Lower lobe of right lung (tissue), 2 donors: ENCODE results near the gene ATXN7L2. TPM values are rescaled to one million over a fixed set of nuclear protein-coding genes. Genes with fewer than 3 reads are reported as not detected.
"Not testable (repeated sequence)": the region's sequence is repeated elsewhere in the genome, so short reads cannot be mapped to it uniquely, and the experiment has no call there.

ENCODE experiments used
- ATAC-seq, 2 donors: fragments of 200-7000 bp; cut with Tn5 transposase; one replicate each; pipeline ENCODE4 v1.9.1; 2020 to 2022; ENCODE audit warnings: mild to moderate bottlenecking in 2 of 2, moderate library complexity in 2 of 2
- DNase-seq: peaks from one replicate; pipeline ENCODE4 v3.0.0-alpha.2; 2020
- H3K27ac ChIP-seq: fragments of 200-600 bp; one replicate; pipeline ENCODE4 v1.8.0; 2022
- H3K27me3 ChIP-seq: fragments of 200-600 bp; one replicate; pipeline ENCODE4 v1.8.0; 2022; ENCODE audit warnings: low read depth
- H3K36me3 ChIP-seq: fragments of 200-600 bp; one replicate; pipeline ENCODE4 v1.8.0; 2022; ENCODE audit warnings: mild to moderate bottlenecking
- H3K4me1 ChIP-seq: fragments of 200-600 bp; one replicate; pipeline ENCODE4 v1.8.0; 2022
- H3K4me3 ChIP-seq: fragments of 200-600 bp; one replicate; pipeline ENCODE4 v1.8.0; 2022; ENCODE audit warnings: mild to moderate bottlenecking
- H3K9me3 ChIP-seq: fragments of 200-600 bp; one replicate; pipeline ENCODE4 v1.8.0; 2022
- CTCF ChIP-seq: fragments of 200-600 bp; IDR thresholded peaks from one replicate; pipeline ENCODE4 v1.8.0; 2022; ENCODE audit warnings: antibody characterized with exemption, mild to moderate bottlenecking
- intact Hi-C: fragments of 100-400 bp; cut with DNase I; formaldehyde crosslinking; loops from one replicate; pipeline ENCODE4 v1.11.0; 2022
- total RNA-seq: library from RNA; stranded (reverse); fragmentation: NEBNext Ultra II Directional; extraction: Animal tissue kit (Norgen Biotek cat#: 25700); gene quantifications from one replicate; pipeline ENCODE4 v1.2.1, GENCODE V29; 2021
- donor health status: DM: no; HTN: yes; CAD: no; lungs with severe emphysema.

Gene ATXN7L2
- total RNA-seq, 1 donor from 2014 or later: 3.8 TPM

DNA sequence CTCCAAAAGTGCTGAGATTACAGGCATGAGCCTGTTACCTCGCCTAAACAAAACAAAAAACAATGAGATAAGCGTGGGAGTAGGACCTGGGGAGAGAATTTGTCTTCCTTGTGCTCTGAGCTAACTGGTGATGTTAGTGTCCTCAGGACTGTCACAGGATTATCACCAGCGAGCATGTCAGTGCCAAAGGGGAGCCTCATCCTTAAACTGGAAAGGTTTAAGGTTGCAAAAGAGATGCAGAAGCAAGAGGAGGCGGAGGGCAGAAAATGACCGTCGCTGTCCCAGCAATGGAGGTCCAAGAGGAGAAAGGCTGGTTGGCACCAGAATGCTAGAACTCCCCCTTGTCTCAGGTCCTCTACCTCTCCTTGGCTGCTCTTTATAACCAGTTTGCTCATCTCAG lies 13.5 kb upstream of the ATXN7L2 start:
- ATAC-seq (no peak), DNase-seq (no peak)
- Histone ChIP-seq H3K36me3 (no peaks in the 10 kb centered on the region), H3K4me3 (no peak overlapping the region), H3K27me3 (peaks cover 58% of the 10 kb centered on the region), H3K27ac (no peak overlapping the region), H3K9me3 (no peaks in the 10 kb centered on the region), H3K4me1 (peaks cover 13% of the 10 kb centered on the region)
- TF ChIP-seq CTCF: no peak
- intact Hi-C loops: no loop called here

DNA sequence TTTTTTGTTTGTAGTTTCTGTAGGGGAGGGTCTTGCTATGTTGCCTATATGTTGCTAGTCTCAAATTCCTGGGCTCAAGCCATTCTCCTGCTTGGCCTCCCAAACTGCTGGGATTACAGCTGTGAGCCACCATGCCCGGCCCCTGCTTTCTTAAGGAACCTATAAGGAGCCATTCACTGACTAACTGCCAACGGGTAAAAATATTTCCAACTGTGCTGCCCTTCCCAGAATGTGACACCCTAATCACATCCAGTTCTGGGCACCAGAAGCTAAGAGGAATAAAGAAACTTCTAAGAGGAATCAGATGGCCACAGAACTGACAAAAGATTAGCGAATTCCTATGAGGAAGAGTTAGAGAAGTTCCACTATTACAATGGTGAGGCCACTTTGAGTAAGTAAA lies 10.9 kb upstream of the ATXN7L2 start:
- Histone ChIP-seq H3K27me3 (peaks cover 35% of the 10 kb centered on the region), H3K4me1 (no peaks in the 10 kb centered on the region), H3K36me3 (no peaks in the 10 kb centered on the region), H3K9me3 (no peaks in the 10 kb centered on the region), H3K4me3 (no peak overlapping the region), H3K27ac (no peak overlapping the region)
- TF ChIP-seq CTCF: no peak
- intact Hi-C loops: no loop called here
- no peak for ATAC-seq
- no peak for DNase-seq

DNA sequence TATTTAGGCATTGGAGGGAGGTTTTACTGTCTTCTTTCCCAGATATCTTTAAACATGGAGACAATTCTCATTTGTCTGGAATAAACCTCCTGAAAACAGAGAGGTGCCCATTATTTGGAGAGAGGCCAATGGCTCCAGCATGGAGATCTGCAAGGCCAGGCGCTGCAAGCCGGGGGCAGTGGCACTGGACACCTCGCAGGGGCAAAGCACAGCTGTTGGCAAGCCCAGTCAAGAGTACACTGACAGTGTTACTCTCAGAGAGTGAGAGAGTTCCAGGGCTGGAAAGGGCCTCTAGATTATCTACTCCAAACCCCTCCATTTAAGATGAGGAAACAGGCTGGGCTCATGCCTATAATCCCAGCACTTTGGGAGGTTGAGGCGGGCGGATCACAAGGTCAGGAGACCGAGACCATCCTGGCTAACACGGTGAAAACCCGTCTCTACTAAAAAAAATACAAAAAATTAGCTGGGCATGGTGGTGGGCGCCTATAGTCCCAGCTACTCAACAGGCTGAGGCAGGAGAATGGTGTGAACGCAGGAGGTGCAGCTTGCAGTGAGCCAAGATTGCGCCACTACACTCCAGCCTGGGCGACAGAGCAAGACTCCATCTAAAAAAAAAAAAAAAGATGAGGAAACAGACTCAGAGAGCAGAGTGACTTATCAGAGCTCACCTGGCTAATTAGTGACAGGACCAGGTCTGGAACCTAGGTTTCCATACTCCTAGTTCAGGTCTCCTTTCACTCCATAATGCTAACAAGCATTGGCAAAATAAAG lies 10.2 kb upstream of the ATXN7L2 start:
- H3K27ac ChIP-seq, DNase-seq, H3K9me3 ChIP-seq, H3K4me3 ChIP-seq, H3K4me1 ChIP-seq, ATAC-seq, H3K36me3 ChIP-seq, intact Hi-C loops: not testable (repeated sequence)
- peaks cover 33% of the 10 kb centered on the region for H3K27me3 ChIP-seq

GRCh38 chr1:109474697-109475096 lies 9.0 kb upstream of the ATXN7L2 start:
- H3K36me3 ChIP-seq: no peaks in the 10 kb centered on the region
- peaks cover 24% of the 10 kb centered on the region for H3K27me3 ChIP-seq
- DNase-seq: no peak
- intact Hi-C loops: no loop called here
- TF ChIP-seq CTCF: no peak
- no peak overlapping the region for H3K27ac ChIP-seq
- H3K9me3 ChIP-seq: no peaks in the 10 kb centered on the region
- H3K4me3 ChIP-seq: no peak overlapping the region
- no peak for ATAC-seq
- no peaks in the 10 kb centered on the region for H3K4me1 ChIP-seq

GRCh38 chr1:109475261-109475660 lies 8.4 kb upstream of the ATXN7L2 start:
- TF ChIP-seq CTCF: no peak
- no peaks in the 10 kb centered on the region for H3K9me3 ChIP-seq
- peaks cover 18% of the 10 kb centered on the region for H3K27me3 ChIP-seq
- no peak for DNase-seq
- no peak overlapping the region for H3K4me3 ChIP-seq
- ATAC-seq: no peak
- H3K27ac ChIP-seq: no peak overlapping the region
- no peaks in the 10 kb centered on the region for H3K4me1 ChIP-seq
- H3K36me3 ChIP-seq: no peaks in the 10 kb centered on the region
- intact Hi-C loops: no loop called here

DNA sequence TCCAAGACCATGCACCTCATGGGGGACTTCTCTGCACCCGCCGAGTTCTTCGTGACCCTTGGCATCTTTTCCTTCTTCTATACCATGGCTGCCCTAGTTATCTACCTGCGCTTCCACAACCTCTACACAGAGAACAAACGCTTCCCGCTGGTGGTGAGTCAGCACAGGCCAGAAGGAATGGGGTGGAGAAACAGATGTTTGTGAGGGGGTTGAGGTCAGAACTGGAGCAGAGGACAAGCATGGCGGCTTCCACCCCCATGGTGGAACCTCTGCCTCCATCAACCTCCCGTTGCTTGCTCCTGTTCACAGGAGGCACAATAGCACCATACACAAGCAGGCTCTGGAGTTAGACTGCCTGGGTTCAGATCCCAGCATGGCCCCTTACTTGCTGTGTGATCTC lies 6.9 kb upstream of the ATXN7L2 start:
- ATAC-seq: no peak

More for the DNA sequence above, 6.9 kb upstream of the ATXN7L2 start:
- no peak for DNase-seq
- intact Hi-C loops: no loop called here
- Histone ChIP-seq H3K36me3 (no peaks in the 10 kb centered on the region), H3K9me3 (no peaks in the 10 kb centered on the region), H3K27me3 (peaks cover 14% of the 10 kb centered on the region), H3K4me3 (no peak overlapping the region), H3K27ac (no peak overlapping the region), H3K4me1 (no peaks in the 10 kb centered on the region)
- TF ChIP-seq CTCF: no peak
